ENCODE measurements around the gene PARD3.

DNA sequence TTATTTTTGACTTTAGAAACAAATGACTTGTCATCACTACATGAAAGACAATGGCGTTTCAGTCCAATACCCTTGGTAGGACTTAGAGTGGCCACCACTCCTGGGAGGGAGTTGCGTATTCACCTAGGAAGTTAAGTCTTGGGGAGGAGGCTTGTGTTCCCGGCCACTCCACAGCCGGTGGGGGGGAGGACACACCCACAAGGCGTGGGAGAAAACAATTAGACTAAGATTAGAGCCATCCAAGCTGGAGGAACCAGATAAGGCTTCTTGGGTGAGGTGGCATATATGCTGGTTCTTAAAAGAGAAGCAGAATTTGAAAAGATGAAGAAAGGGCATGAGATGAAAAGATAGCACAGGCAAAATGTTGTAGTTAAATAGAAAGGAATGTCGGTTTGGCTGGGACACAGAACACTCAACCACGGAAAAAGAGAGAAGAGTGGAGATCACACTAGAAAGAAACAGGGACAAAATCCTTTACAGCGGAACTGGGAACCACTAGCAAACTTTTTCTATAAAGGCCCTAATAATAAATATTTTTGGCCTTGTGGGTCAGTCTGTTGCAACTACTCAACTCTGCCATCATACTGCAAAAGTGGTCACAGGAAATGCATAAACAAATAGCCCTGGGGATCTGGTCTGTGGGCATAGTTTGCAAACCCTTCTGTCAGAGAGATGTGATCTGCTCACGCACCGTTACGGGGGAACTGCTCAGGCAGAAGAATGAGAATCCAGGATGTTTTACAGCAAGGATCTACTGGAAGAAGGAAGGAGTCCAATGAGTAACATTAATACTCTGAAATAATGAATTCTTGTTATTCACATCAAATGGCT is 651.8 kb downstream of the PARD3 start:
- TF ChIP-seq, protein P1, sequence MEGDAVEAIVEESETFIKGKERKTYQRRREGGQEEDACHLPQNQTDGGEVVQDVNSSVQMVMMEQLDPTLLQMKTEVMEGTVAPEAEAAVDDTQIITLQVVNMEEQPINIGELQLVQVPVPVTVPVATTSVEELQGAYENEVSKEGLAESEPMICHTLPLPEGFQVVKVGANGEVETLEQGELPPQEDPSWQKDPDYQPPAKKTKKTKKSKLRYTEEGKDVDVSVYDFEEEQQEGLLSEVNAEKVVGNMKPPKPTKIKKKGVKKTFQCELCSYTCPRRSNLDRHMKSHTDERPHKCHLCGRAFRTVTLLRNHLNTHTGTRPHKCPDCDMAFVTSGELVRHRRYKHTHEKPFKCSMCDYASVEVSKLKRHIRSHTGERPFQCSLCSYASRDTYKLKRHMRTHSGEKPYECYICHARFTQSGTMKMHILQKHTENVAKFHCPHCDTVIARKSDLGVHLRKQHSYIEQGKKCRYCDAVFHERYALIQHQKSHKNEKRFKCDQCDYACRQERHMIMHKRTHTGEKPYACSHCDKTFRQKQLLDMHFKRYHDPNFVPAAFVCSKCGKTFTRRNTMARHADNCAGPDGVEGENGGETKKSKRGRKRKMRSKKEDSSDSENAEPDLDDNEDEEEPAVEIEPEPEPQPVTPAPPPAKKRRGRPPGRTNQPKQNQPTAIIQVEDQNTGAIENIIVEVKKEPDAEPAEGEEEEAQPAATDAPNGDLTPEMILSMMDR (IDR thresholded peaks at IDR 0.05) = no peak
- no peak for TF ChIP-seq POLR2A (IDR thresholded peaks at IDR 0.05)
